Kidney glomerular epithelial cell (primary cell): ENCODE data around the gene SLITRK1.
A peak's percentile ranks its signal among the peaks of the same experiment; 100 is the strongest.

Experiments
- DNase-seq: peaks from one replicate; lab custom pipeline; 2025; lab: John Stamatoyannopoulos, UW

SLITRK1 gene

DNA sequence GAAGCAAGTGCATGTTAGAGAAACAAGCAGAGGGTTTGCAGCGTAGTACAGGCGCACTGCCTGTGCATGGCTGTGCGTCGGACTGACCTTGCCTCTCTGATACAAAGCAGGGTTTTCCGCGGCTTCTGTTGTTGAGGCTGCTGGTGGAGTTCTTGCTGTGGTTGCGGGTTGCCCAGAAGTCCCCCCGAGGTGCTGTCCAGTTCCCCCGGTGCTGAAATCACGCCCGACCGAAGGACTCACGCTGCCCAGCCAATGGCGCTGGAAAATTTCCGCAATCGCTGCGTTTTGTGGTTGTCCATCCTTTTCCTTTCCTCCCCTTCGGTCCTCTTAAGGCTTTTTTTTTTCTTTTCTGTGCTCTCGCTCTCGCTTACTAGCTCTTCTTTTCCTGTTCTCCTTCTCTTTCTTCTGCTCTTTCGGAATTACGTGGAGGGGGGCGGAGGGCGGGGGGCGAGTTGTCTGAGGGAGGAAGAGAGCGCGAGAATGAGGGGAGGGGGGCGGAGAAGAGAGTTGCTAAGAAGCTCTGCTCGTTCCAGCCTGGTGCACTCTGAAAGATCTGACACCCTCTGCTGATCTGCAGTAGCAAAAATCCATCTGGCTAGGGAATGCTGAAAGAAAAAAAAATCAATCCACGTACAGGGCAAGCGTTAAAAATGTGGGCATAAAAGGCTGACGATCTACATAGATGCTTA is at the start of gene SLITRK1:
SLITRK1 (minus strand) TSS at position 558 of the 689 bp plus-strand sequence. CDS start 967 bp downstream, outside the sequence.
- DNase-seq, result peak; percentile 25

DNA sequence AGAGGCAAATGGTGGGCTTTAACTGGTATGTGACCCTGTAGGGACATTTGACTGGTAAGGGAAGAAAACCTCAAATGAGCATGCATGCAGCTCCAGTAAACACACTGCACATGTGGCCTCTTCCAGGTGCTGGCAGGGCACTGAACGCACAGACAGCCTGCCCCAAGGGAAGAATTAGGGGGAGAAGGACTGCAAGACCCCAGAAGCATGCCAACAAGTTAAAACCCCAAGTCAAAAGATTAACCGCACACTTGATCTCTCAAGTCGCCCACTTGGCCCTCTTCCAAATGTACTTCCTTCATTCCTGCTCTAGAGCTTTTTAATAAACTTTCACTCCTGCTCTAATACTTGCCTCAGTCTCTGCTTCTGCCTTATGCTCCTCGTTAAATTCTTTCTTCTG is 46.9 kb upstream of the SLITRK1 start:
- no peak for DNase-seq

- no peak for DNase-seq
Observed at GRCh38 chr13:83919775-83920174, 37.5 kb upstream of the SLITRK1 start.

DNA sequence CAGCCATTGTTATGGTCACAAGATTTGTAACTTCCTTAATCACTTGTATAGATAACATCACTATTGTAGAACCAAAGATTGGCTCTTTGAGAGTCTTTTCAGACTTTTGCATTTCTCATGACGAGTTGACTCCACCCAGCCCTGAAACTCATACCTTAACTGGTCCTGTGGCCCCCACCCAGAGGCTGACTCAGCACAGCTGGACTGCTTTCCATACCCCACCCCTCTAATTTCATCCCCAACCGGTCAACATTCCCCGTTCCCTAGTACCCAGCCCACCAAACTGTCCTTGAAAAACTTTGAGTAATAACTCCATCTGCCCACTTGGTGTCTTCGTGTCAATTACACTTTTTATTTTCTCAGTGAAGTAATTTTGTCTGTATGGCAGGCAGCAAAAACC is 32.1 kb upstream of the SLITRK1 start:
- no peak for DNase-seq

DNA sequence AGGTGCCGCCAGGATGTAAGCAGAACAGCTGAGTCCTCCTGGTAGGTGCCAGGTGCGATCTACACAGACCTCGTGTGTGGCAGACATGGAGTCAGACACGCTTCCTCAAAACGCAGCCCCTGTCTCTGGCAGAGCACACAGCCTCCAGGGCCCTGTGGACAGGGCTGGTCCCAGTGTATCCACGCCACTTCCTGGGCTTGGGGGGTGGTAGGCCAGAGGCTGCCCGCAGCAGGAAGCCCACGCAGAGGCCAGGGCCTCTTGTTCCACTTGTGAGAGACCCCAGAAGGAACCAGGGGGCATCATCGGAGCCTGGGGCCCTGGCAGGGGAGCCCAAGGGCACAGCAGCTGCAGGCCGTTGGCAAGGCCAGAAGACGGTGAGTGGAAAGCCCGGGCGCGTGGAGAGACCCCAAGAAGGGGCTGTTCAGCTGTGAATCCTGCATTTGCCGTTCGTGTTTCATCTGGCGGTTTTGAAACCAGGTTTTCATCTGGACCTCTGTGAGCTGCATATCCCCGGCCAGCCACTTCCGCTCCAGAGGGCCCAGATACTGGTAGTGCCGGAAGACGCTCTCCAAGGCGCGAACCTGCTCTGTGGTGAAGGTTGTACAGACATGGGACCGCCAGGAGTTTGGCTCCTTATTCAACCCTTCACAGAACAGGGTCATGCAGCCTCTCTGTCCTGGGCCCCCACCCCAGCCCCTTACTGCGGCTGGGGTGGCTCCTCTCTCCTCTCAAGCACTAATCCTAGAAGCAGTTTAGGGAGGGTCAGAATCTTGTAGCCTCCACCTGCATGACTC is 25.1 kb upstream of the SLITRK1 start:
- DNase-seq, result no peak

GRCh38 chr13:83906240-83906820 is 24.1 kb upstream of the SLITRK1 start:
- no peak for DNase-seq

DNA sequence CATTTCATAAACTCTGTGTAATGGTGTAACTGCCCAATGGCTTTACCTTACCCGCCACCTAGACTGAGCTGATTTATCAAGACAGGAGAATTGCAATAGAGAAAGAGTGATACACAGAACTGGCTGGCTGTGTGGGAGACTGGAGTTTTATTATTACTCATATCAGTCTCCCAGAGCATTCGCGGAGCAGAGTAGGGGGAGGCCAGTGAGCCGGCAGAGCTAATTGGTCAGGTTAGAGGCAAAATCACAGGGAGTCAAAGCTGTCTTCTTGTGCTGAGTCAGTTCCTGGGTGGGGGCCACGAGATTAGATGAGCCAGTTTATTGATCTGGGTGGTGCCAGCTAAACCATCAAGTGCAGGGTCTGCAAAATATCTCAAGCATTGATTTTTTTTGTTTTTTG is 23.4 kb upstream of the SLITRK1 start:
- no peak for DNase-seq

GRCh38 chr13:83895994-83896580 is 13.8 kb upstream of the SLITRK1 start:
- peak; percentile 71 for DNase-seq

DNA sequence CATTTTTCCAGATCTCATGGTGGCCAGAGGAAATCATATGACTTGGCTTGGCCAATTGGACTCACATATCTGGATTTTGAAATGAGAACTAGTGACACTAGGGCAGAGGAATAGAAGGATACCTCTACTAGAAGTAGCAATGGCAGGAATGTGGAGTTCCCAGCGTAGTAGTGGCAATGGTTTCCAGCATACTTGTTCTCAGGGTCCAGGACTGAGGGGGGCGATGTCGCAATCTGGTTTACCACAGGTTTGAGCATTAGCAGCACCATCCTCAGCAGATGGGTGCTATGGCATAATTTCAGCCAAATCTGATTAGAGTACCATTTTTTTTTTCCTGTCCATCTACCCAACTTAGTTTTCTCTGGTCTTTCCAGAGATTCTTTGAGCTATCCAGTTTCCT is 8.1 kb upstream of the SLITRK1 start:
- no peak for DNase-seq

- DNase-seq, result no peak
Observed at GRCh38 chr13:83884141-83884540, 1.9 kb upstream of the SLITRK1 start.

DNA sequence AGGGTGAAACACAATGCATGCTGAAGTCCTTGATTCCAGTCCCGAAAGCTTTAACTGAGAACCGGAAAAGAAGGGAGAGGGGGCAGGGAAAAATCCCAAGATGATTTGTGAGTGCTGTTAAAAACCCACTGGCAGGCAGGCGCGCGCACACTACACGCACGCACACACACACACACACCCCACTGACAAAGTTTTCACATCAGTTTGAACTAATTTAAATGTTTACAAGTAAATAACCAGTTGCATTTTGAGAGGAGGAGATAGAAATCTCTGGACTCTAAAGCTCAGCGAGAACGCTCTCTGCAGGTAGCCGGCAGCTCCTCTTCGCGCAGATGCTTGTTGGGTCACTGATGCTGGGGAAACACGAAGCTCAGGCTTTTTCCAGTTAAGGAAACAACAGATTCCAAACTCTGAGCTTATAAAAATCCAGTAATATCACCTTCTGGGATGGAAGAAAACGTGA is 818 bp upstream of the SLITRK1 start:
- DNase-seq, result no peak

GRCh38 chr13:83882606-83882959 is 309 bp upstream of the SLITRK1 start:
- no peak for DNase-seq

GRCh38 chr13:83881140-83881684 is 1.1 kb downstream of the SLITRK1 start:
- no peak for DNase-seq

GRCh38 chr13:83880275-83881139 is 1.8 kb downstream of the SLITRK1 start:
- no peak for DNase-seq

- no peak for DNase-seq
Observed at GRCh38 chr13:83879431-83880171, 2.7 kb downstream of the SLITRK1 start.

GRCh38 chr13:83878691-83879430 is 3.4 kb downstream of the SLITRK1 start:
- no peak for DNase-seq

- no peak for DNase-seq
Observed at GRCh38 chr13:83877651-83878355, 4.5 kb downstream of the SLITRK1 start.

GRCh38 chr13:83876546-83876945 is 5.7 kb downstream of the SLITRK1 start:
- DNase-seq, result no peak

DNA sequence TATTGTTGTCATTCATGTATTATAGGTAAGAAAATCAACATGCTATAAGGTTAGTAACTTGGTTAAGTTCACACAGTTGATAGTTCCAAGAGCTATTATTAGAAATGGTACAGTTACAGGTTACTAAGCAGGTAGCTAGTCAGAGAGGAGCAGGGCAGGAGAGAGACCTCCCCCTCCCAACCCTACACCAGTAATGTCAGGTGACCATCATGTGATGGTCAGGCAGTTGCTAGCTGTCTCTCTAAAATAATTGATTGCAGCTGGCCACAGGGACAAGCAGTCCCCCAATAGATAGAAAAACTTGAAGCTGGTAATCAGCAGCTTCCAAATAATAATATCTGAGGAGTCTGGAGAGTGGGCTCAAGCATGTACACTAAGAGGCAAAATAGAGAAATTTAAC is 14.6 kb downstream of the SLITRK1 start:
- no peak for DNase-seq
